SK-N-SH treated with all-trans-retinoic acid at 6 μM for 48 hours (cell line): ENCODE data around the gene ERG.

Source experiments
- ATAC-seq: fragments of 200-7000 bp; cut with Tn5 transposase; 3 replicates; pipeline ENCODE4 v1.9.1; 2020; ENCODE audit warnings: mild to moderate bottlenecking, moderate library complexity
- ARNTL ChIP-seq: fragments of 450-650 bp; formaldehyde crosslinking; IDR thresholded peaks from 2 replicates; pipeline ENCODE4 v1.5.0; 2020; ENCODE audit warnings: low read depth, mild to moderate bottlenecking, moderate library complexity, borderline replicate concordance
- BACH2 ChIP-seq: fragments of 250-450 bp; sonication (Bioruptor Pico); IDR thresholded peaks from 2 replicates; pipeline ENCODE4 v1.9.0; 2021; ENCODE audit warnings: mild to moderate bottlenecking, borderline replicate concordance
- CSDC2 ChIP-seq: fragments of 250-450 bp; sonication (Bioruptor Pico); IDR thresholded peaks from 2 replicates; pipeline ENCODE4 v1.5.0; 2020; ENCODE audit warnings: mild to moderate bottlenecking, moderate library complexity
- ESRRG ChIP-seq: fragments of 250-450 bp; sonication (Bioruptor Pico); IDR thresholded peaks from 2 replicates; pipeline ENCODE4 v1.6.1; 2021; ENCODE audit warnings: mild to moderate bottlenecking
- GLIS3 ChIP-seq: fragments of 250-450 bp; sonication (Bioruptor Pico); IDR thresholded peaks from 2 replicates; pipeline ENCODE4 v1.5.0; 2020; ENCODE audit warnings: mild to moderate bottlenecking, moderate library complexity
- ISL1 ChIP-seq: fragments of 250-450 bp; sonication (Bioruptor Pico); IDR thresholded peaks from 2 replicates; pipeline ENCODE4 v2.1.2; 2022; ENCODE audit warnings: mild to moderate bottlenecking, moderate library complexity
- OSR1 ChIP-seq: fragments of 250-450 bp; sonication (Bioruptor Pico); IDR thresholded peaks from 2 replicates; pipeline ENCODE4 v1.8.0; 2022; ENCODE audit warnings: moderate library complexity, mild to moderate bottlenecking, inconsistent platforms
- PATZ1 ChIP-seq: fragments of 250-450 bp; sonication (Bioruptor Pico); IDR thresholded peaks from 2 replicates; pipeline ENCODE4 v1.8.0; 2020; ENCODE audit warnings: mild to moderate bottlenecking, moderate library complexity, borderline replicate concordance
- POU6F1 ChIP-seq: fragments of 250-450 bp; sonication (Bioruptor Pico); IDR thresholded peaks from 2 replicates; pipeline ENCODE4 v1.8.0; 2021; ENCODE audit warnings: low read depth, mild to moderate bottlenecking, moderate library complexity, borderline replicate concordance
- PPARA ChIP-seq: fragments of 250-450 bp; sonication (Bioruptor Pico); IDR thresholded peaks from 2 replicates; pipeline ENCODE4 v1.5.0; 2020; ENCODE audit warnings: mild to moderate bottlenecking, borderline replicate concordance
- RARB ChIP-seq: fragments of 250-450 bp; sonication (Bioruptor Pico); IDR thresholded peaks from 2 replicates; pipeline ENCODE4 v1.8.0; 2021; ENCODE audit warnings: mild to moderate bottlenecking, moderate library complexity
- SNAI2 ChIP-seq: fragments of 250-450 bp; sonication (Bioruptor Pico); IDR thresholded peaks from 2 replicates; pipeline ENCODE4 v1.5.0; 2020; ENCODE audit warnings: mild to moderate bottlenecking, moderate library complexity
- TCF4 ChIP-seq: fragments of 250-450 bp; sonication (Bioruptor Pico); IDR thresholded peaks from 2 replicates; pipeline ENCODE4 v1.8.0; 2021; ENCODE audit warnings: mild to moderate bottlenecking, moderate library complexity, borderline replicate concordance
- TOX ChIP-seq: fragments of 250-450 bp; sonication (Bioruptor Pico); IDR thresholded peaks from 2 replicates; pipeline ENCODE4 v1.8.0; 2021; ENCODE audit warnings: mild to moderate bottlenecking, moderate library complexity, borderline replicate concordance
- ZC3H10 ChIP-seq: fragments of 250-450 bp; sonication (Bioruptor Pico); IDR thresholded peaks from 2 replicates; pipeline ENCODE4 v1.5.1; 2021; ENCODE audit warnings: mild to moderate bottlenecking, moderate library complexity
- ZFP3 ChIP-seq: fragments of 250-450 bp; sonication (Bioruptor Pico); IDR thresholded peaks from 2 replicates; pipeline ENCODE4 v1.5.0; 2020; ENCODE audit warnings: mild to moderate bottlenecking, moderate library complexity
- ZFP30 ChIP-seq: fragments of 450-650 bp; formaldehyde crosslinking; IDR thresholded peaks from 2 replicates; pipeline ENCODE4 v1.5.0; 2022; ENCODE audit warnings: mild to moderate bottlenecking, moderate library complexity
- ZNF565 ChIP-seq: fragments of 450-650 bp; formaldehyde crosslinking; conservative IDR thresholded peaks from 2 replicates; pipeline ENCODE4 v1.5.0; 2020; ENCODE audit warnings: low read depth, mild to moderate bottlenecking, moderate library complexity
- ZNF70 ChIP-seq: fragments of 450-650 bp; formaldehyde crosslinking; IDR thresholded peaks from 2 replicates; pipeline ENCODE4 v1.5.0; 2020; ENCODE audit warnings: mild to moderate bottlenecking, moderate library complexity
- ZNF8 ChIP-seq: fragments of 450-650 bp; formaldehyde crosslinking; IDR thresholded peaks from 2 replicates; pipeline ENCODE4 v1.5.0; 2020; ENCODE audit warnings: mild to moderate bottlenecking, moderate library complexity
- TF ChIP-seq, protein P1 (sequence below): fragments of 250-450 bp; sonication (Bioruptor Pico); IDR thresholded peaks from 2 replicates; pipeline ENCODE4 v1.5.0; 2020; ENCODE audit warnings: mild to moderate bottlenecking, moderate library complexity
- TF ChIP-seq, protein P2 (sequence below): fragments of 250-450 bp; sonication (Bioruptor Pico); IDR thresholded peaks from 2 replicates; pipeline ENCODE4 v1.5.1; 2020; ENCODE audit warnings: low read depth, mild to moderate bottlenecking, moderate library complexity

ERG gene

DNA sequence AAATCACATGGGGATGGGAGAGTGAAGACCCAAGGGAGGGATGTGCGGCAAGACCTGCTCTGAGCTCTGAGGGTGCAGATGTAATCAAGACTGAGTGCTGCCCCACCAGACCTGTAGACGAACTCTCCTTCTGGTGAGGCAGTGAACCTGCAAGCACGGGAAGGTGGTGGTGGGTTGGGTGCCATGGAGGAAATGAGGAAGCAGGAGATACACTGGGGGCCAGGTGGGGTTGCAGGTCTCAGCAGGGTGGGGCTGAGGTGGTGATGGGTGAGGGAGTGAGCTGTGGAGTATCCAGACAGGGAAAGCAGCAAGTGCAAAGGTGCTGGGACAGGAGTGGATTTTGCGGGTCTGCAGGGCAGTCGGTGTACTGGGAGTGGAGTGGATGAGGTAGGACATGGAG lies 139.2 kb downstream of the ERG start:
- ATAC-seq, result no peak
- TF ChIP-seq BACH2 (no peak), RARB (CRISPR knock-in tag) (no peak), ARNTL (CRISPR knock-in tag) (no peak), TCF4 (CRISPR knock-in tag) (no peak), ZNF70 (CRISPR knock-in tag) (no peak), SNAI2 (CRISPR knock-in tag) (no peak), PPARA (CRISPR knock-in tag) (no peak), ESRRG (CRISPR knock-in tag) (no peak)

DNA sequence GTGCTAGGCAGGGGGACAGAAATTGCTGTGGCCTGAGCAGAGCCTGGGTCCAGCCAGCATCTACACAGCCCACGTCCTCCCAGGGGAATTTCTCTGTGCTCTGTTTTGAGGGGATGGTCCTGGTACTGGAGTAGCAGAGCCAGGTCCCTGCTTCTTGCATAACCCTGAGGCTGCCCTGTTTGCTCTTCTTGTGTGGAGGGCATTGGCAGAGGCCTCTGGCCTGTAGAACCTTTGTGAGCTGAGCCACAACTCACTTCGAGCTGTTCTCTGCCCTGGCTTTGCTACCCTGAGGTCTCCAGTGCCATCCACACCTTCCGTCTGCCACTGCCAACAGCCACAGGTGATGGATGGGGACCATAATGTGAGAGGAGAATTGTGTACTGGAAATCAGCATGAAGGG lies 139.6 kb downstream of the ERG start:
- no peak for ATAC-seq
- no peak for TF ChIP-seq ARNTL (CRISPR knock-in tag)
- no peak for TF ChIP-seq RARB (CRISPR knock-in tag)
- TF ChIP-seq ZFP3 (CRISPR knock-in tag), result no peak
- no peak for TF ChIP-seq GLIS3 (CRISPR knock-in tag)
- TF ChIP-seq PPARA (CRISPR knock-in tag), result no peak
- TF ChIP-seq, protein P1, sequence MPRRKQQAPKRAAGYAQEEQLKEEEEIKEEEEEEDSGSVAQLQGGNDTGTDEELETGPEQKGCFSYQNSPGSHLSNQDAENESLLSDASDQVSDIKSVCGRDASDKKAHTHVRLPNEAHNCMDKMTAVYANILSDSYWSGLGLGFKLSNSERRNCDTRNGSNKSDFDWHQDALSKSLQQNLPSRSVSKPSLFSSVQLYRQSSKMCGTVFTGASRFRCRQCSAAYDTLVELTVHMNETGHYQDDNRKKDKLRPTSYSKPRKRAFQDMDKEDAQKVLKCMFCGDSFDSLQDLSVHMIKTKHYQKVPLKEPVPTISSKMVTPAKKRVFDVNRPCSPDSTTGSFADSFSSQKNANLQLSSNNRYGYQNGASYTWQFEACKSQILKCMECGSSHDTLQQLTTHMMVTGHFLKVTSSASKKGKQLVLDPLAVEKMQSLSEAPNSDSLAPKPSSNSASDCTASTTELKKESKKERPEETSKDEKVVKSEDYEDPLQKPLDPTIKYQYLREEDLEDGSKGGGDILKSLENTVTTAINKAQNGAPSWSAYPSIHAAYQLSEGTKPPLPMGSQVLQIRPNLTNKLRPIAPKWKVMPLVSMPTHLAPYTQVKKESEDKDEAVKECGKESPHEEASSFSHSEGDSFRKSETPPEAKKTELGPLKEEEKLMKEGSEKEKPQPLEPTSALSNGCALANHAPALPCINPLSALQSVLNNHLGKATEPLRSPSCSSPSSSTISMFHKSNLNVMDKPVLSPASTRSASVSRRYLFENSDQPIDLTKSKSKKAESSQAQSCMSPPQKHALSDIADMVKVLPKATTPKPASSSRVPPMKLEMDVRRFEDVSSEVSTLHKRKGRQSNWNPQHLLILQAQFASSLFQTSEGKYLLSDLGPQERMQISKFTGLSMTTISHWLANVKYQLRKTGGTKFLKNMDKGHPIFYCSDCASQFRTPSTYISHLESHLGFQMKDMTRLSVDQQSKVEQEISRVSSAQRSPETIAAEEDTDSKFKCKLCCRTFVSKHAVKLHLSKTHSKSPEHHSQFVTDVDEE, result no peak
- no peak for TF ChIP-seq CSDC2 (CRISPR knock-in tag)
- TF ChIP-seq, all 23 proteins: peak for 0

DNA sequence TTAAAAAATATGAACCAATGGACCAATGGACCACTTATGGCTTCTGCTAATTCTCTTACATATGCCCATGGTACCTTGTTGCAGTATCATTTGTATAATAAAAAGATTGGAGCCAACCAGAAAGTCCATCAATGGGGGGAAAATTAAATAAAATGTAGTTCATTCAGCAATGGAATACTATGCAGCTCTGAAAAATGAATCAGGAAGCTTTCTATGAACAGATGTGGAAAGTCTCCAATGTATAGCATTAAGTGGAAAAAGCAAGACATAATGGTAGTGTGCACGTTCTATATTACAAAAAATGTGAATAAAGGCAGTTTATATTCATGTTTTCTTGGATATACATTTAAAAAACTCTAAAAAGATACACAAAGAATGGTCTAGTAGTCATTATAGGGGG lies 140.2 kb downstream of the ERG start:
- no peak for ATAC-seq
- TF ChIP-seq PATZ1 (CRISPR knock-in tag) (no peak), ZFP30 (CRISPR knock-in tag) (no peak), TOX (CRISPR knock-in tag) (no peak), BACH2 (no peak), ISL1 (no peak), ZNF8 (CRISPR knock-in tag) (no peak), POU6F1 (no peak), PPARA (CRISPR knock-in tag) (no peak), TCF4 (CRISPR knock-in tag) (no peak), ARNTL (CRISPR knock-in tag) (no peak), ZFP3 (CRISPR knock-in tag) (no peak), ZC3H10 (no peak), ZNF565 (no peak), OSR1 (CRISPR knock-in tag) (no peak)
- TF ChIP-seq, protein P2, sequence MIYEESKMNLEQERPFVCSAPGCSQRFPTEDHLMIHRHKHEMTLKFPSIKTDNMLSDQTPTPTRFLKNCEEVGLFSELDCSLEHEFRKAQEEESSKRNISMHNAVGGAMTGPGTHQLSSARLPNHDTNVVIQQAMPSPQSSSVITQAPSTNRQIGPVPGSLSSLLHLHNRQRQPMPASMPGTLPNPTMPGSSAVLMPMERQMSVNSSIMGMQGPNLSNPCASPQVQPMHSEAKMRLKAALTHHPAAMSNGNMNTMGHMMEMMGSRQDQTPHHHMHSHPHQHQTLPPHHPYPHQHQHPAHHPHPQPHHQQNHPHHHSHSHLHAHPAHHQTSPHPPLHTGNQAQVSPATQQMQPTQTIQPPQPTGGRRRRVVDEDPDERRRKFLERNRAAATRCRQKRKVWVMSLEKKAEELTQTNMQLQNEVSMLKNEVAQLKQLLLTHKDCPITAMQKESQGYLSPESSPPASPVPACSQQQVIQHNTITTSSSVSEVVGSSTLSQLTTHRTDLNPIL, result no peak

GRCh38 chr21:38356883-38357625 lies 141.2 kb downstream of the ERG start:
- TF ChIP-seq BACH2, result no peak
- TF ChIP-seq OSR1 (CRISPR knock-in tag), result no peak
- TF ChIP-seq GLIS3 (CRISPR knock-in tag), result no peak
- TF ChIP-seq ISL1, result no peak
- no peak for TF ChIP-seq ZFP30 (CRISPR knock-in tag)
- no peak for TF ChIP-seq POU6F1
- no peak for TF ChIP-seq ZFP3 (CRISPR knock-in tag)
- TF ChIP-seq ZNF70 (CRISPR knock-in tag), result no peak
- TF ChIP-seq, protein P1, result no peak
- ATAC-seq, result no peak
